ENCODE results near the gene ADGRV1.

GRCh38 chr5:91016954-91017700 is 458.5 kb downstream of the ADGRV1 start:
- TF ChIP-seq EZH2 (IDR thresholded peaks at IDR 0.05) (no peak), POLR2AphosphoS5 (IDR thresholded peaks at IDR 0.05; ENCODE audit: borderline replicate concordance, low read depth, low read length) (no peak)

All from SK-N-MC (cell line).